DMS153 (cell line): ENCODE measurements around the gene CLIP2.
"Not testable (repeated sequence)": the region's sequence is repeated elsewhere in the genome, so short reads cannot be mapped to it uniquely, and the experiment has no call there.

Source experiments
- DNase-seq: peaks from one replicate; lab custom pipeline; 2025; lab: John Stamatoyannopoulos, UW

Gene CLIP2

GRCh38 chr7:74403521-74404387, 114.5 kb downstream of the CLIP2 start:
- DNase-seq, result no peak

GRCh38 chr7:74404388-74404700, 115.1 kb downstream of the CLIP2 start:
- no peak for DNase-seq

GRCh38 chr7:74404741-74405140, 115.5 kb downstream of the CLIP2 start:
- no peak for DNase-seq

- no peak for DNase-seq
Observed at GRCh38 chr7:74405191-74405898, 116.1 kb downstream of the CLIP2 start.

- no peak for DNase-seq
Observed at GRCh38 chr7:74405899-74406512, 116.8 kb downstream of the CLIP2 start.

- no peak for DNase-seq
Observed at GRCh38 chr7:74407958-74408357, 118.8 kb downstream of the CLIP2 start.

GRCh38 chr7:74409571-74409970, 120.4 kb downstream of the CLIP2 start:
- DNase-seq, result no peak

GRCh38 chr7:74410772-74411171, 121.6 kb downstream of the CLIP2 start:
- DNase-seq, result no peak

GRCh38 chr7:74411571-74411970, 122.4 kb downstream of the CLIP2 start:
- DNase-seq, result not testable (repeated sequence)

- no peak for DNase-seq
Observed at GRCh38 chr7:74412056-74412455, 122.8 kb downstream of the CLIP2 start.

- DNase-seq, result no peak
Observed at GRCh38 chr7:74412603-74413002, 123.4 kb downstream of the CLIP2 start.

- not testable (repeated sequence) for DNase-seq
Observed at GRCh38 chr7:74414595-74415333, 125.6 kb downstream of the CLIP2 start.

GRCh38 chr7:74417419-74417971, 128.3 kb downstream of the CLIP2 start:
- DNase-seq, result peak; percentile 16

- DNase-seq, result no peak
Observed at GRCh38 chr7:74418076-74418475, 128.9 kb downstream of the CLIP2 start.

GRCh38 chr7:74418538-74418937, 129.3 kb downstream of the CLIP2 start:
- DNase-seq, result no peak

GRCh38 chr7:74419232-74419631, 130.0 kb downstream of the CLIP2 start:
- DNase-seq, result not testable (repeated sequence)

- DNase-seq, result no peak
Observed at GRCh38 chr7:74420006-74420405, 130.8 kb downstream of the CLIP2 start.

GRCh38 chr7:74424291-74424880, 135.2 kb downstream of the CLIP2 start:
- no peak for DNase-seq

GRCh38 chr7:74428023-74428422, 138.8 kb downstream of the CLIP2 start:
- no peak for DNase-seq

- no peak for DNase-seq
Observed at GRCh38 chr7:74429153-74429747, 140.0 kb downstream of the CLIP2 start.

GRCh38 chr7:74430409-74430808, 141.2 kb downstream of the CLIP2 start:
- DNase-seq, result not testable (repeated sequence)
